ENCODE data around the gene TMEM178A. TPM values are rescaled to one million over a fixed set of nuclear protein-coding genes. Genes with fewer than 3 reads are reported as not detected.

Gene TMEM178A
- total and polyA plus RNA-seq, 11 donors: 0.65 to 4.6 (median 3.0) TPM

- Histone ChIP-seq H3K4me1 (no peaks in the 10 kb centered on the region), H3K9me3 (peaks cover 0 to 2% (median 0%) of the 10 kb centered on the region in 12 donors), H3K27ac (no peak overlapping the region), H3K4me3 (no peak overlapping the region), H3K27me3 (peaks cover 0 to 12% (median 0%) of the 10 kb centered on the region in 9 donors), H3K36me3 (no peaks in the 10 kb centered on the region)
- no peak for ATAC-seq
- no peak for TF ChIP-seq CTCF (IDR thresholded peaks at IDR 0.05)
- TF ChIP-seq POLR2A (IDR thresholded peaks at IDR 0.05): no peak
- intact Hi-C loops (cut with DNase I): no loop called here
- 75 to 93% (median 84%) methylated on average over 7 of the region's 7 CpGs for WGBS, 4 donors
- DNase-seq: no peak
Measured at GRCh38 chr2:39673018-39673417, 7.3 kb downstream of the TMEM178A start.

- H3K4me3 ChIP-seq: no peak overlapping the region
- H3K27me3 ChIP-seq: no peaks in the 10 kb centered on the region
- intact Hi-C loops (cut with DNase I): no loop called here
- H3K4me1 ChIP-seq: peaks cover 0 to 18% (median 0%) of the 10 kb centered on the region in 12 donors
- no peak for TF ChIP-seq CTCF (IDR thresholded peaks at IDR 0.05)
- TF ChIP-seq POLR2A (IDR thresholded peaks at IDR 0.05): no peak
- no peak for ATAC-seq
- no peak overlapping the region for H3K27ac ChIP-seq
- DNase-seq: no peak
- H3K36me3 ChIP-seq: no peaks in the 10 kb centered on the region
- WGBS, 4 donors: 93 to 97% (median 96%) methylated on average over 7 of the region's 7 CpGs
- peaks cover 0 to 8% (median 0%) of the 10 kb centered on the region in 12 donors for H3K9me3 ChIP-seq
Measured at GRCh38 chr2:39676342-39676741, 10.6 kb downstream of the TMEM178A start.

GRCh38 chr2:39678170-39678569, 12.5 kb downstream of the TMEM178A start:
- Histone ChIP-seq H3K4me1 (peaks cover 0 to 36% (median 5%) of the 10 kb centered on the region in 12 donors), H3K36me3 (no peaks in the 10 kb centered on the region), H3K9me3 (peaks cover 0 to 8% (median 0%) of the 10 kb centered on the region in 12 donors), H3K4me3 (no peak overlapping the region), H3K27ac (no peak overlapping the region), H3K27me3 (no peaks in the 10 kb centered on the region)
- TF ChIP-seq CTCF (IDR thresholded peaks at IDR 0.05) (no peak), POLR2A (IDR thresholded peaks at IDR 0.05) (no peak)
- ATAC-seq (no peak), DNase-seq (no peak)
- intact Hi-C loops (cut with DNase I): no loop called here
- WGBS, 4 donors: 97 to 99% (median 98%) methylated on average over 2 of the region's 2 CpGs

- ATAC-seq (peak; percentile 62 to 81 (median 80)), DNase-seq (no peak)
- Histone ChIP-seq H3K36me3 (no peaks in the 10 kb centered on the region), H3K4me1 (peaks cover 0 to 36% (median 5%) of the 10 kb centered on the region in 12 donors), H3K4me3 (no peak overlapping the region), H3K27me3 (no peaks in the 10 kb centered on the region), H3K27ac (peak overlapping the region in 7 of 12 donors; percentile 11 to 51 (median 40)), H3K9me3 (peaks cover 0 to 8% (median 0%) of the 10 kb centered on the region in 12 donors)
- 44 to 54% (median 52%) methylated on average over 3 of the region's 3 CpGs for WGBS, 4 donors
- TF ChIP-seq POLR2A (IDR thresholded peaks at IDR 0.05) (no peak), CTCF (IDR thresholded peaks at IDR 0.05) (no peak)
- intact Hi-C loops (cut with DNase I): loop anchor here in 1 of 10 donors (5.0 kb wide), 1 partner anchor 38 kb away; no protein-coding TSS in a partner anchor
Measured at GRCh38 chr2:39679805-39680204, 14.1 kb downstream of the TMEM178A start.
